Right lobe of liver (tissue), 6 donors: ENCODE results near the gene ATP6V1E1. TPM values are rescaled to one million over a fixed set of nuclear protein-coding genes. Genes with fewer than 3 reads are reported as not detected.
A peak's percentile ranks its signal among the peaks of the same experiment; 100 is the strongest.

Experiments
- ATAC-seq, 4 donors: fragments of 200-7000 bp; cut with Tn5 transposase; one replicate each; pipeline ENCODE4 v1.9.1; 2020; ENCODE audit warnings: mild to moderate bottlenecking in 4 of 4, moderate library complexity in 4 of 4
- DNase-seq, 3 donors: peaks; one replicate each; pipeline ENCODE4 v3.0.0-alpha.2; 2020
- H3K27ac ChIP-seq, 3 donors: fragments of 200-600 bp; one replicate each; pipeline ENCODE4 v1.8.0; 2022
- H3K27me3 ChIP-seq, 2 donors: fragments of 200-600 bp; one replicate each; pipeline ENCODE4 v1.8.0; 2022
- H3K36me3 ChIP-seq, 4 donors: fragments of 200-600 bp; sonication (generic) in 1 of 4; one replicate each; pipeline versions ENCODE4 v1.5.1 to v1.8.0; 2017 to 2022; ENCODE audit warnings: control low read depth in 1 of 4
- H3K4me1 ChIP-seq, 4 donors: fragments of 200-600 bp; sonication (generic) in 1 of 4; one replicate each; pipeline versions ENCODE4 v1.5.1 to v1.8.0; 2017 to 2022; ENCODE audit warnings: control low read depth in 1 of 4
- H3K4me3 ChIP-seq, 3 donors: fragments of 200-600 bp; one replicate each; pipeline ENCODE4 v1.8.0; 2022
- H3K9me3 ChIP-seq, 4 donors: fragments of 200-600 bp; sonication (generic) in 1 of 4; one replicate each; pipeline versions ENCODE4 v1.5.1 to v1.8.0; 2017 to 2022; ENCODE audit warnings: control low read depth in 1 of 4
- POLR2A ChIP-seq: fragments of 450-650 bp; IDR thresholded peaks from one replicate; pipeline ENCODE4 v1.6.1; 2017; ENCODE audit warnings: antibody characterized with exemption, mild to moderate bottlenecking
- WGBS: methylation state at CpG from one replicate; pipeline ENCODE4 v1.1.6; 2018; ENCODE audit warnings: low coverage, low lambda C conversion rate; ENCODE audit not compliant: insufficient coverage; ENCODE audit errors: missing lambda C conversion rate; 5-methylcytosine and 5-hydroxymethylcytosine counted together
- intact Hi-C, 2 donors: fragments of 100-400 bp; cut with DNase I; formaldehyde crosslinking; loops; one replicate each; pipeline versions ENCODE4 v1.11.2 to v1.14.1; 2022
- total RNA-seq, 6 experiments: library from RNA; depleted of rRNA in 2 of 6; stranded (reverse); fragments of >200 nt in 2 of 6; fragmentation: NEBNext Ultra II Directional in 3 of 6; extraction: Animal tissue kit (Norgen Biotek cat#: 25700) in 3 of 6; gene quantifications; one replicate each; pipeline versions ENCODE4 v1.1.0 to v1.2.4, GENCODE V29; 2016 to 2023
- TF ChIP-seq, protein P1 (sequence below), 4 donors: fragments of 200-600 bp in 3 of 4; fragments of 450-650 bp in 1 of 4; IDR thresholded peaks; one replicate each; pipeline versions ENCODE4 v1.5.1 to v1.8.0; 2016 to 2022; ENCODE audit warnings: antibody characterized with exemption in 4 of 4, mild to moderate bottlenecking in 2 of 4
- donor health status: DM: no; HTN: yes; CAD: no.
- donor health status: DM: no; HTN: no; CAD: no.
- donor health status: DM: no; HTN: no; CAD: no.
- donor health status: DM: no; HTN: yes; CAD: no.
- donor health status: DM: no; HTN: yes; CAD: no.

ATP6V1E1 gene
- total RNA-seq, 6 experiments from 2014 or later = 30.8 to 87.3 (median 44.0) TPM

DNA sequence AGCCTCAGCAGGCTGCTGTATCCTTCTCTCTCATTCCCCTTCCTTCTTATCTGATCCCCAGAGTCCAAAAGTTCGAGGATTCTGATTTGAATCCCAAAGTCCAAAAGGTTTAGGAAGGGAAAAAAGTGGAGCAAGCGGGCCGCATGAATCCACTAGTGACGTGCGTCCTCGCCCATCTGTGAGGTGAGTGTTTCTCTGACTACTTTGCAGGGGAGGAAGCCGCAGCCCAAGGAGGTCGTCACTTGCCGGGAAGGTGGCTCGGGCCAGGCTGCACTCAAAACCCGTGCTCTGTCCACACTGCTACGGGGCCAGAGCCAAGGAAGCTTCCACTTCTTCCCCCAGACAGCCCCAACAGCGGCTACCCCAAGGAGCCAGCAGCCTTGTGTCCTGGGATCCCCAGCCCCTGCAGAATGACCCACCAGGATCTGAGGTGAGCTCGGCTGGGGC lies 49.0 kb downstream of the ATP6V1E1 start:
- ATAC-seq (peak; percentile 9 to 66 (median 30)), DNase-seq (peak in 2 of 3 donors; percentile 66 to 77)
- Histone ChIP-seq H3K27ac (peak overlapping the region in 2 of 3 donors; percentile 62 to 89), H3K4me1 (peaks cover 0 to 36% (median 11%) of the 10 kb centered on the region in 4 donors), H3K9me3 (no peaks in the 10 kb centered on the region), H3K36me3 (peaks cover 0 to 34% (median 16%) of the 10 kb centered on the region in 4 donors), H3K4me3 (no peak overlapping the region), H3K27me3 (no peaks in the 10 kb centered on the region)
- 58% methylated on average over 6 of the region's 14 CpGs for WGBS
- intact Hi-C loops = no loop called here
- TF ChIP-seq POLR2A = no peak
- TF ChIP-seq, protein P1, sequence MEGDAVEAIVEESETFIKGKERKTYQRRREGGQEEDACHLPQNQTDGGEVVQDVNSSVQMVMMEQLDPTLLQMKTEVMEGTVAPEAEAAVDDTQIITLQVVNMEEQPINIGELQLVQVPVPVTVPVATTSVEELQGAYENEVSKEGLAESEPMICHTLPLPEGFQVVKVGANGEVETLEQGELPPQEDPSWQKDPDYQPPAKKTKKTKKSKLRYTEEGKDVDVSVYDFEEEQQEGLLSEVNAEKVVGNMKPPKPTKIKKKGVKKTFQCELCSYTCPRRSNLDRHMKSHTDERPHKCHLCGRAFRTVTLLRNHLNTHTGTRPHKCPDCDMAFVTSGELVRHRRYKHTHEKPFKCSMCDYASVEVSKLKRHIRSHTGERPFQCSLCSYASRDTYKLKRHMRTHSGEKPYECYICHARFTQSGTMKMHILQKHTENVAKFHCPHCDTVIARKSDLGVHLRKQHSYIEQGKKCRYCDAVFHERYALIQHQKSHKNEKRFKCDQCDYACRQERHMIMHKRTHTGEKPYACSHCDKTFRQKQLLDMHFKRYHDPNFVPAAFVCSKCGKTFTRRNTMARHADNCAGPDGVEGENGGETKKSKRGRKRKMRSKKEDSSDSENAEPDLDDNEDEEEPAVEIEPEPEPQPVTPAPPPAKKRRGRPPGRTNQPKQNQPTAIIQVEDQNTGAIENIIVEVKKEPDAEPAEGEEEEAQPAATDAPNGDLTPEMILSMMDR (IDR thresholded peaks at IDR 0.05) = no peak

DNA sequence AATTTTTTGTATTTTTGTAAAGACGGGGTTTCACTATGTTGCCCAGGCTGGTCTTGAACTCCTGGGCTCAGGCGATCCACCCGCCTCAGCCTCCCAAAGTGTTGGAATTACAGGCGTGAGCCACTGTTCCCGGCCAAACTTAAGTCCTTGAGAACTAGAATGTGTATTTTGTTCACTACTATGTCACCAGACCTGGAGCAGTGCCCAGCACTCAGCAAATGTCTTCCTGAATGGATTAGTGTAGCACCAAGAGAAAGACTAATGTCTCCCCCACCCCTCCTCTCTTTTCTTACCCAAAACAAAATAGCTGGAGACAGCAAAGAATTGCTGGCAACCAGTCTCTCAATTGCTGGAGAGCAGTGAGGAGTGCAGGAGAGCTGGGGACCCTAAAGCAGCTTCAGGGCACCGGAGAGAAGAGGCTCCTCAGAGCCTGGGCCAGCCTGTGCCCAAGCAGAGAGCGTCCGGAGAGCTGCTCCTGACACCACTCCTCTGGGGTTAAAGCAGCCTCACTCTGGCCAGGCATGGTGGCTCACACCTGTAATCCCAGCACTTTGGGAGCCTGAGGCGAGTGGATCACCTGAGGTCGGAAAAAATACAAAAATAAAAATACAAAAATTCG lies 50.3 kb downstream of the ATP6V1E1 start:
- DNase-seq = peak; percentile 76 to 82 (median 80)
- H3K27ac ChIP-seq = peak overlapping the region; percentile 18 to 89 (median 38)
- no peak overlapping the region for H3K4me3 ChIP-seq
- H3K36me3 ChIP-seq = peaks cover 0 to 31% (median 11%) of the 10 kb centered on the region in 4 donors
- no peak for TF ChIP-seq POLR2A
- TF ChIP-seq, protein P1 (IDR thresholded peaks at IDR 0.05) = no peak
- no peaks in the 10 kb centered on the region for H3K9me3 ChIP-seq
- no peaks in the 10 kb centered on the region for H3K27me3 ChIP-seq
- intact Hi-C loops = no loop called here
- ATAC-seq = peak; percentile 52 to 65 (median 59)
- WGBS = 56% methylated on average over 9 of the region's 11 CpGs
- H3K4me1 ChIP-seq = peaks cover 0 to 36% (median 11%) of the 10 kb centered on the region in 4 donors

DNA sequence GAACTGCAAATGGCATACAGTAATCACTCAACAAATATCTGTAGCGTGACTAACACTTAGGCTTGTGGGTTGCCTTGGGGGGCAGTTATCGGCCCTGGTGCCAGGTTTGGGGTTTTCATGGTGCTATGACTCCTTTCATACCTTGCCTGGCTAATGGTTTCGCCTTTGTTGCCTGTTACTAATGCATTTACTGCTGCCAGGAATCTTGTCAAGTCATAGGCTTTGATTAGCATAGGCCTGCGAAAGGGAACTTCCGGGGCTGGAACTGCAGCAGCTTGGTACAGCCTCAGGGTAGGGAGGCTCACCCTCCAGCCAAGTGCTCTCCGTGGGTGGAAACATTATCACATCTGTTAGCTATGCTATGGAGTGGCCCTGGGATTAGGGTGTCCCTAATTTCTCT lies 52.1 kb downstream of the ATP6V1E1 start:
- peaks cover 0 to 50% (median 11%) of the 10 kb centered on the region in 4 donors for H3K4me1 ChIP-seq
- ATAC-seq = peak in 1 of 4 donors; percentile 34
- DNase-seq = no peak
- H3K9me3 ChIP-seq = no peaks in the 10 kb centered on the region
- intact Hi-C loops = no loop called here
- H3K36me3 ChIP-seq = peaks cover 0 to 21% (median 3%) of the 10 kb centered on the region in 4 donors
- no peak overlapping the region for H3K4me3 ChIP-seq
- WGBS = 71% methylated on average over 3 of the region's 6 CpGs
- TF ChIP-seq, protein P1 (IDR thresholded peaks at IDR 0.05) = no peak
- TF ChIP-seq POLR2A = no peak
- H3K27me3 ChIP-seq = no peaks in the 10 kb centered on the region
- H3K27ac ChIP-seq = no peak overlapping the region

DNA sequence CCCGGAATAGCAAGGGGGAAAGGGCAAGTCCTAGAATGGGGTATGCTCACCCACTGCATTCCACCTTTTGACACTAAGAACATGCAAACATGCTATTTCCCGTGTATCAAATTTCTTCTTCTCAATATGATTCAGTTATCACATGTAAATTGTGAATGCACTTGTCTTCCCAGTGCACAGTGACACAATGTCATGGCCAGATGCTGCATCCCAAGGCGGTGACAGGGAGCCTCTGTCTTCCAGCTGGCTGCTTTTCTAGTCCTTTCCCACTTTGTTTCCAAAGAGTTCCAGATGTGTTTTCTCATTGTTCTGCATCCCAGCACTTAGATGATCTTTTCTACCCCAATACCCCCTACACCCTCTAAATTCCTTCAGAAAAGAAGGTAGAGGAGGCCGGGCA lies 52.9 kb downstream of the ATP6V1E1 start:
- H3K27ac ChIP-seq = no peak overlapping the region
- H3K4me1 ChIP-seq = peaks cover 0 to 49% (median 11%) of the 10 kb centered on the region in 4 donors
- H3K4me3 ChIP-seq = no peak overlapping the region
- no peaks in the 10 kb centered on the region for H3K9me3 ChIP-seq
- TF ChIP-seq, protein P1 (IDR thresholded peaks at IDR 0.05) = no peak
- no peak for TF ChIP-seq POLR2A
- peaks cover 0 to 13% (median 0%) of the 10 kb centered on the region in 4 donors for H3K36me3 ChIP-seq
- no peaks in the 10 kb centered on the region for H3K27me3 ChIP-seq
- WGBS = 85% methylated on average over 4 of the region's 4 CpGs
- ATAC-seq (no peak), DNase-seq (no peak)
- intact Hi-C loops = no loop called here
